Measurements from ENCODE around the gene SUGP2. TPM values are rescaled to one million over a fixed set of nuclear protein-coding genes. Genes with fewer than 3 reads are reported as not detected.
"Not testable (repeated sequence)": the region's sequence is repeated elsewhere in the genome, so short reads cannot be mapped to it uniquely, and the experiment has no call there.

The SUGP2 gene
- polyA plus RNA-seq, 6 donors from 2014 or later = 7.2 to 16.3 (median 9.2) TPM

DNA sequence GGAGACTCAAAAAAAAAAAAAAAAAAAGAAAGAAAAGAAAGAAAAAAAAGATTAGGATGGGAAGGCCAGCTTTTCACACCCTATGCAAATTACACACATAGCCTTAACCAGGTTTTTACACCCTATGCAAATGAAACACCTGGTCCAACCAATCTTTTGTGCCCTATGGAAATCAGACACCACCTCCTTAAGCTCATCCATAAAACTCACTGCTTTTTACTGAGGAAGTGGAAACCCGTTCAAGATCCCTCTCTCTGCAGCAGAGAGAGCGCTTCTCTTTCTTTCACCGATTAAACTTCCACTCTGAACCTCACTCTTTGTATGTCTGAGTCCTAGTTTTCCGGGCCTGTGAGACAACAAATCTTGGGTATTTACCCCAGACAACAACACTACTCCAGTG lies 67.0 kb downstream of the SUGP2 start:
- peaks cover 12 to 44% (median 22%) of the 10 kb centered on the region in 3 donors for H3K27me3 Mint-ChIP-seq

DNA sequence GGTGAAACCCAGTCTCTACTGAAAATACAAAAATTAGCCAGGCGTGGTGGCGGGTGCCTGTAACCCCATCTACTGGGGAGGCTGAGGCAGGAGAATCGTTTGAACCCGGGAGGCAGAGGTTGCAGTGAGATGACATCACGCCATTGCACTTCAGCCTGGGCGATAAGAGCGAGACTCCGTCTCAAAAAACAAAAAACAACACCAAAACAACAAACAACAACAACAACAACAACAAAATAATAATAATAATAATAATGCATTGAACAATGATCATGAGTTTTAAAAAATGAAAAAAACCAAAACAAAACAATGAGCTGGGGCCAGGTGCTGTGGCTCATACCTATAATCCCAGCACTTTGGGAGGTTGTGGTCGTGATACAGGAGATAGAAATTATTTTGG lies 69.2 kb downstream of the SUGP2 start:
- Mint-ChIP-seq H3K4me3 (no peak overlapping the region), H3K27ac (no peak overlapping the region), H3K9me3 (peaks cover 0 to 5% (median 3%) of the 10 kb centered on the region in 7 donors), H3K4me1 (peaks cover 12 to 13% (median 12%) of the 10 kb centered on the region in 3 donors), H3K36me3 (no peaks in the 10 kb centered on the region), H3K27me3 (peaks cover 9 to 47% (median 24%) of the 10 kb centered on the region in 3 donors)
- no peak for DNase-seq
- ATAC-seq (ENCODE audit: low read depth in 2 of 2) = no peak

More for the DNA sequence above, 67.0 kb downstream of the SUGP2 start:
- Mint-ChIP-seq H3K4me1 (peaks cover 10 to 11% (median 11%) of the 10 kb centered on the region in 3 donors), H3K27ac (no peak overlapping the region), H3K9me3 (peaks cover 0 to 5% (median 3%) of the 10 kb centered on the region in 7 donors), H3K4me3 (no peak overlapping the region), H3K36me3 (no peaks in the 10 kb centered on the region)
- DNase-seq (no peak), ATAC-seq (ENCODE audit: low read depth in 2 of 2) (no peak)

DNA sequence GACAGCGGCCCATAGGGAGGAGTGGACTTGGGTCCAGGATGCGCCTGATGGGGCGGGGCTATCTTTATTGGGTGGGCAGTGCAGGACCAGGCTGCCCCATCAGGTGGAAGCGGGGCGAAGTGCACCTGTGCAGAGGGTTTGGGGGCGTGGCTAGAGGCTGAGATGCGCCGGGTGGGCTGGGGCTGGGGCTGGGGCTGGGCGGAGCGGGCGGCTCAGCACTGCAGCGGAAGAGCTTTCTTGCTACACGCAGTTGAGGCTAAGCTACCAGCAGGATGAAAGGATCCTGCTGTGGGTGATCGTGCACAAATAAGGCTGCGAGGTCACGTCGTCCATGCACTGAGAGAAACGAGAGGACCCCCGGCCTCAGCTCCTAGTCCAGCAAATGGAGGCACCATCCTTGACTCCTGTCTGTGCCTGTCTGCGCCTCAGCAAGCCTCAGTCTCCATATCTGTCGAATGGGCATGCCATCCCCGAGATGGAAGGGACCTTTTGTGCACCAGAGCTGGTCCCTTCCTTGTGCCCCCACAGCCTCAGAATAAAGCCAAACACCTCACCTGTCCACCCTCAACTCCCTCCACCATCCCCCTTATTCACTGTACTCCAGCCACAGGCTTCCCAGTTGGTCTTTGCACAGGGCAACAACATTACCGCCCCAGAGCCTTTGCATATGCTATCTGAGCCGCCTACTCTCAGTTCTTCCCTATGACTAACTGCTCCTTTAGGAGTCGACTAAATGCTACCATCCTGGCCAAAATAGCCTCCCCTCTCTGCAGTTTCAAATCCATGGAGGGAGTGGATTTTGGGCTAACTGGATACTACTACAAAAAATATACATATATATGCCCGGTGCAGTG lies 71.3 kb downstream of the SUGP2 start:
- no peak for DNase-seq
- no peak overlapping the region for H3K27ac Mint-ChIP-seq
- ATAC-seq (ENCODE audit: low read depth in 2 of 2) = peak in 1 of 2 donors; percentile 32
- peak overlapping the region in 3 of 8 donors; percentile 7 to 73 (median 52) for H3K4me3 Mint-ChIP-seq
- no peaks in the 10 kb centered on the region for H3K36me3 Mint-ChIP-seq
- peaks cover 12 to 13% (median 12%) of the 10 kb centered on the region in 3 donors for H3K4me1 Mint-ChIP-seq
- peaks cover 9 to 31% (median 24%) of the 10 kb centered on the region in 3 donors for H3K27me3 Mint-ChIP-seq
- H3K9me3 Mint-ChIP-seq = peaks cover 0 to 3% (median 0%) of the 10 kb centered on the region in 7 donors

DNA sequence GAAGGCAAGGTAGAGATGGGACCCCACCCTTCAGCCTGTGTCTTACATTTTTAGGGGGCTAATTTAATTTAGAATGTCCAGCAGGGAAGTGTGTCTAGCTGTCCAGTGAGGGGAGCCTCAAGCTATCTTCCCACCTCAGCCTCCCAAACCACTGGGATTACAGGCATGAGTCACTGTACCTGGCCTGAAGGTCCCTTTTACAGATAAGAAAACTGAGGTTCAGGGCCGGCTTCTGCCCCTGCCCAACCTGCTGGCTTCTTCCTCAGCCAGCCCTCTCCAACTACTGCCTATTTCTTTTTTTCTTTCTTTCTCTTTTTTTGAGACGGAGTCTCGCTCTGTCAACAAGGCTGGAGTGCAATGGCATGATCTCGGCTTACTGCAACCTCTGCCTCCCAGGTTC lies 72.9 kb downstream of the SUGP2 start:
- DNase-seq = no peak
- peaks cover 9 to 31% (median 26%) of the 10 kb centered on the region in 3 donors for H3K27me3 Mint-ChIP-seq
- H3K27ac Mint-ChIP-seq = no peak overlapping the region
- no peak for ATAC-seq (ENCODE audit: low read depth in 2 of 2)
- H3K4me3 Mint-ChIP-seq = no peak overlapping the region
- H3K9me3 Mint-ChIP-seq = peaks cover 0 to 3% (median 0%) of the 10 kb centered on the region in 7 donors
- H3K4me1 Mint-ChIP-seq = peaks cover 12 to 13% (median 12%) of the 10 kb centered on the region in 3 donors
- H3K36me3 Mint-ChIP-seq = no peaks in the 10 kb centered on the region

DNA sequence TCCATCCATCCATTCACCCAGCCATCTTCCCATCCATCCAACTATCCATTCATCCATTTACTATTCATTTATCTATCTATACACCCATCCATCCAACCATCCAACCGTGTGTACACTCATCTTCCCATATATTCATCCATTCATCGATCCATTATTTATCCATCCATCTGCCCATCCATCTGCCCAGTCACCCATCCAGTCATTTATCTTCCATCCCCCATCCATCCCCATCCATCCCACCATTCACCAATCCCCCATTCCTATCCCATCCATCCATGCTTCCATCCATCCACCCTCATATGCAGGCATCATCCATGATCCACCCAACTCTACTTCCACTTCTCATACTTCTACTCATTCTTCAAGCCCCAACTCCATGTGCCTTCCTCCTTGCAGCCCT lies 78.3 kb downstream of the SUGP2 start:
- H3K27ac Mint-ChIP-seq = peak overlapping the region in 2 of 6 donors; percentile 28 to 59
- no peak overlapping the region for H3K4me3 Mint-ChIP-seq
- H3K27me3 Mint-ChIP-seq = peaks cover 0 to 29% (median 13%) of the 10 kb centered on the region in 3 donors
- no peak for DNase-seq
- peaks cover 0 to 8% of the 10 kb centered on the region in 2 donors for H3K36me3 Mint-ChIP-seq
- H3K9me3 Mint-ChIP-seq = peaks cover 0 to 11% (median 0%) of the 10 kb centered on the region in 7 donors
- H3K4me1 Mint-ChIP-seq = peaks cover 0 to 5% (median 3%) of the 10 kb centered on the region in 3 donors
- ATAC-seq (ENCODE audit: low read depth in 2 of 2) = no peak

DNA sequence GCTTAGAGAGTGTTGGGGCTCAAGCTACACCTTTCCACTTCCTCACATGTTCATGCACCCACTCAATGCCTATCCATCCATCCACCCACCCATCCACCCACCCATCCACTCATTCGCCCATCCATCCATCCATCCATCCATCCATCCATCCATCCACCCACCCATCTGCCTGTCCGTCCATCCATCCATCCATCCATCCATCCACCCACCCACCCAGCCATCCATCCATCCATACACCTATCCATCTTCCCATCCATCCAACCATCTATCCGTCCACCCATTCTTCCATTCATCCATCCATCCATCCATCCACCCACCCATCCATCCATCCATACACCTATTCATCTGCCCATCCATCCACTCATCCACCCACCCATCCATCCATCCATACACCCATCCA lies 79.2 kb downstream of the SUGP2 start:
- peaks cover 0 to 5% (median 3%) of the 10 kb centered on the region in 3 donors for H3K4me1 Mint-ChIP-seq
- ATAC-seq (ENCODE audit: low read depth in 2 of 2) (no peak), DNase-seq (no peak)
- no peak overlapping the region for H3K4me3 Mint-ChIP-seq
- peaks cover 0 to 8% of the 10 kb centered on the region in 2 donors for H3K36me3 Mint-ChIP-seq
- peaks cover 0 to 11% (median 0%) of the 10 kb centered on the region in 7 donors for H3K9me3 Mint-ChIP-seq
- H3K27me3 Mint-ChIP-seq = peaks cover 0 to 29% (median 14%) of the 10 kb centered on the region in 3 donors
- no peak overlapping the region for H3K27ac Mint-ChIP-seq

DNA sequence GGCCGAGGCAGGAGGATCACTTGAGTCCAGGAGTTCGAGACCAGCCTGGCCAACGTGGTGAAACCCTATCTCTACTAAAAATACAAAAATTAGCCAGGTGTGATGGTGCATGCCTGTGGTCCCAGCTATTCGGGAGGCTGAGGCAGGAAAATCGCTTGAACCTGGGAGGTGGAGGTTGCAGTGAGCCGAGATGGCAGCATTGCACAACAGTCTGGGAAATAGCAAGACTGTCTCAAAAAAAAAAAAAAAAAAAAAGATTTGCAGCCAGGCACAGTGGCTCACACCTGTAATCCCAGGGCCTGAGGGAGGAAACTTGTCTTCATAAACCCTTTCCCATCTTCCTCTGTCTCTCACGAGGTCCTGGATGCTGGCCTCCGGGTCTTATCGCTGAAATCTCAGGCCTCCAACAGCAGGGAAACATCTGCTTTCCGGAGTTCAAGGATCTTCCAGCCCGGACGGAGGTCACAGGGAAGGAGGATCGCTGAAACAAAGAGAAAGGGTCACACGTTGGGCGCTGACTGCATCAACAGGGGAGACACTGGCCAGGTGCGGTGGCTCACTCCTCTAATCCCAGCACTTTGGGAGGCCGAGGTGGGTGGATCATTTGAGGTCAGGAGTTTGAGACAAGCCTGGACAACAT lies 80.8 kb downstream of the SUGP2 start:
- H3K27me3 Mint-ChIP-seq = peaks cover 3 to 29% (median 24%) of the 10 kb centered on the region in 3 donors
- ATAC-seq (ENCODE audit: low read depth in 2 of 2); H3K4me3 Mint-ChIP-seq; H3K4me1 Mint-ChIP-seq; DNase-seq; H3K36me3 Mint-ChIP-seq: not testable (repeated sequence)
- H3K9me3 Mint-ChIP-seq = peaks cover 0 to 11% (median 0%) of the 10 kb centered on the region in 7 donors
- H3K27ac Mint-ChIP-seq = peak overlapping the region in 1 of 6 donors; percentile 67

DNA sequence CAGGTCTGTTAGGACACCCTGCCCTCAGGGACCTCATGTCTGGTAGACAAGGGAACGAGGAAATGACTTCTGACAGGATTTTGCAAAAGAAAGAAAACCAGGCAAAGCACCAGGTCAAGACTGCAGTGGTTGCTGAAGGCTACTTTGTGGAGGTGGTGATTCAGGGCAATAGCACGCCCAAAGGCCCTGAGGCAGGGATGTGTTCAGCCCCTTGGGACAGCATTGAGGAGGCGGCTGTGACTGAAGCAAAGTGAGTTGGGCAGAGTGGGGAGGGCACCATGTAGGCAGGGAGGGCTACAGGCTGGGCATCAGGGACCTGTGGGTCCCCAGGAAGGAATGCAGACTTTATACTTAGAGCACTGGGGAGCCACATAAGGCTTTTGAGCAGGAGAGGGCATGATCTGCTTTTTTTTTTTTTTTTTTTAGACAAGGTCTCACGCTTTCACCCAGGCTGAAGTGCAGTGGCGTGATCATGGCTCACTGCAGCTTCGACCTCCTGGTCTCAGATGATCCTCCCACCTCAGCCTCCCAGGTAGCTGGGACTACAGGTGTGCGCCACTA lies 81.5 kb downstream of the SUGP2 start:
- ATAC-seq (ENCODE audit: low read depth in 2 of 2) = no peak
- DNase-seq = no peak
- Mint-ChIP-seq H3K36me3 (peaks cover 0 to 8% of the 10 kb centered on the region in 2 donors), H3K9me3 (peaks cover 0 to 11% (median 0%) of the 10 kb centered on the region in 7 donors), H3K27ac (peak overlapping the region in 1 of 6 donors; percentile 47), H3K4me3 (no peak overlapping the region), H3K27me3 (peaks cover 3 to 29% (median 24%) of the 10 kb centered on the region in 3 donors), H3K4me1 (peaks cover 0 to 5% (median 3%) of the 10 kb centered on the region in 3 donors)

DNA sequence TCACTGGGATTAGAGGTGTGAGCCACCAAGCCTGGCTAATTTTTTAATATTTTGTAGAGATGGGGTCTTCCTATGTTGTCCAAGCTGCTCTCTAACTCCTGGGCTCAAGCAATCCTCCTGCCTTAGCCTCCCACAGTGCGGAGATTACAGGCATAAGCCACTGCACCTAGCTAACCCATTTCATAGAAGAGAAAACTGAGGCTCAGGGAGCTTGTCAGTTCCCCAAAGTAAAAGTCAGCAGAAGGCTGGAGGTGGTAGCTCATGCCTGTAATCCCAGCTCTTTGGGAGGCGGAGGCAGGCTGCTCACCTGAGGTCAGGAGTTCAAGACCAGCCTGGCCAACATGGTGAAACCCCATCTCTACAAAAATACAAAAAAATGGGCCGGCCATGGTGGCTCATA lies 83.5 kb downstream of the SUGP2 start:
- H3K27ac Mint-ChIP-seq = no peak overlapping the region
- peaks cover 4 to 6% (median 4%) of the 10 kb centered on the region in 3 donors for H3K4me1 Mint-ChIP-seq
- peaks cover 0 to 3% of the 10 kb centered on the region in 2 donors for H3K36me3 Mint-ChIP-seq
- peaks cover 8 to 31% (median 26%) of the 10 kb centered on the region in 3 donors for H3K27me3 Mint-ChIP-seq
- no peak for ATAC-seq (ENCODE audit: low read depth in 2 of 2)
- no peak overlapping the region for H3K4me3 Mint-ChIP-seq
- H3K9me3 Mint-ChIP-seq = peaks cover 0 to 6% (median 0%) of the 10 kb centered on the region in 7 donors
- DNase-seq = no peak

DNA sequence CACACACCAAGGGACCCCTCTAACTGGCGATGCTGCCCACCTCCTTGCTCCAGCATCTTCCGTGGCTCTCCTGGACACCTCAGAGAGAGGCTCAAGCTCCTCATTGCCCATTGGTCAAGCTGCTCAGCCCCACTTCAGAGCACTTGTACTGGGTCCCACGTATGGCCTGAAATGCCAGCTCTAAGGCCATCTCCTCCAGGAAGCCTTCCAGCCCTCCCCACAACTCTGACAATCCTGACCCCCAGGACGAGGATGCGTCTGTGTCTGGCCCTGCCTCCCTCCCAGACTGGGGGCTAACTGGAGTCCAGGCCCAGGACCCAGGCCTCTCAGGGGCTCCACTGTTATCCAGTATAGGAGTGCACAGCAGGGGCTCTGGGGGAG lies 84.4 kb downstream of the SUGP2 start:
- no peaks in the 10 kb centered on the region for H3K9me3 Mint-ChIP-seq
- no peak for ATAC-seq (ENCODE audit: low read depth in 2 of 2)
- peak overlapping the region in 2 of 8 donors; percentile 12 to 24 for H3K4me3 Mint-ChIP-seq
- no peaks in the 10 kb centered on the region for H3K36me3 Mint-ChIP-seq
- H3K4me1 Mint-ChIP-seq = peaks cover 3 to 6% (median 4%) of the 10 kb centered on the region in 3 donors
- no peak overlapping the region for H3K27ac Mint-ChIP-seq
- no peak for DNase-seq
- H3K27me3 Mint-ChIP-seq = peaks cover 8 to 31% (median 17%) of the 10 kb centered on the region in 3 donors

DNA sequence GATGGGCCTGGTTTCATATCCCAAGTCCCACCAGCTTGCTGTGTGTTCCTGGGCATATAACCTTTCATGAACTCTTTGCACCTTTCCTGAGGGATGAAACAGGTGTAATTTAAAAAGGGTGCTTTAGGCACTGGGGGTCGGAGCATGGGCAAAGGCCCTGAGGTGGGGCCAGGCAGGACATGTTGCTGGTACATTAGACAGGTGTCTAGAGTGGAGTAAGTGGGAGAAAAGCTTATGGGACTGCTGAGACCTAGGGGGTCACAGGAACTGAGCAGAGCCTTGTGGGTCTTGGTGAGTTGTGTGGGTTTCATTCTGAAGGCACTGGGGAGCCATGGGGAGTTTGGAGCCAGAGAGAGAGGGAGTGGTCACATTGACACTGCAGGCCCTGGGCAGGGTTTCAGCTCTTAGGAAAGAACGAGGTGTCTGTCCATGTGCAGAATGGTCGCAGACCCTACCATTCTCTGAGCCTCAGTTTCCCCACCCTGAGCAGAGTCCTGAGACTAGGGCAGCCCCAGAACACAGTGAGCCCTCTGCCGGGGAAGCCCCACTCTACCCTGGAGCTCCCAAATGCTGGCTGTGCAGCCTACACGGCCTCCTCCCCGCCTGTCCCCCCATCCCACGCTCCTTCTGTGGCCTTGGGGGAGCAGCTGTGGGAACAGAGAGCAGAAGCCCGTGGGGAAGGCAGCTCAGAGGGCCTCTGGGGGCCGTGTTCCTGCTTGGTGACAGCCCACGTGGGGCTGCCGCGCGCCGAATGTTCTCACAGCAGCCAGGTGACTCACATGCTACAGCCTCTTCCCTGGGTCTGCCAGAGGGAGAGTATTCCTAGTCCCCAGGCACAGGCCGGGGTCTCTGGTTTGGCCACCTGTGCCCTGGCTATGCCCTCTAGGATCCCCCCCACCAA lies 85.0 kb downstream of the SUGP2 start:
- no peak overlapping the region for H3K27ac Mint-ChIP-seq
- peaks cover 3 to 6% (median 4%) of the 10 kb centered on the region in 3 donors for H3K4me1 Mint-ChIP-seq
- ATAC-seq (ENCODE audit: low read depth in 2 of 2) (no peak), DNase-seq (no peak)
- no peak overlapping the region for H3K4me3 Mint-ChIP-seq
- H3K9me3 Mint-ChIP-seq = no peaks in the 10 kb centered on the region
- H3K27me3 Mint-ChIP-seq = peaks cover 9 to 30% (median 16%) of the 10 kb centered on the region in 3 donors
- H3K36me3 Mint-ChIP-seq = no peaks in the 10 kb centered on the region

DNA sequence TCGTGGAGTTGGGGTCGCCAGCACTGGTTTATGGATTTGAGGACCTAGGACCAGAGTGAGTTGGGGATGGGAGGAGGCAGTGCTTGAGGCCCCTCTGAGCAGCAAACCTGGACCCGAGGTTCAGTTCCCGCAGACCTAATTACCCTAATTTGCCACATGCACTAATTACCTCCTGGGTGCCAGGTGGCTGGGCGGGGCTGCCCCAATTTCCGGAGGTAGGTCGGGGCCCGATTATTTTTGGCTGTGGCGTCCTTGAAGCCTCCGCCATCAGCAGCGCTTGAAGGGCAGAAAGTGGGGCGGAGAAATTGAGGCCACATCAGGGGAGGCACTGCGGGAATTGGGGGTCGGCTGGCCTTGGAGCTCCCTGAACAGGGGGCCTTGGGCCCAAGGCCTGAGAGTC lies 86.4 kb downstream of the SUGP2 start:
- peaks cover 3 to 9% (median 6%) of the 10 kb centered on the region in 3 donors for H3K4me1 Mint-ChIP-seq
- H3K27me3 Mint-ChIP-seq = peaks cover 20 to 35% (median 24%) of the 10 kb centered on the region in 3 donors
- ATAC-seq (ENCODE audit: low read depth in 2 of 2) = peak in 1 of 2 donors; percentile 21
- H3K4me3 Mint-ChIP-seq = peak overlapping the region in 3 of 8 donors; percentile 20 to 71 (median 22)
- DNase-seq = no peak
- H3K27ac Mint-ChIP-seq = peak overlapping the region in 2 of 6 donors; percentile 22 to 81
- H3K36me3 Mint-ChIP-seq = no peaks in the 10 kb centered on the region
- H3K9me3 Mint-ChIP-seq = no peaks in the 10 kb centered on the region
